AG09319 (cell line): ENCODE results near the gene SLC11A1.

Source experiments
- DNase-seq: peaks from one replicate; pipeline ENCODE4 v3.0.0-alpha.2; 2010; ENCODE audit warnings: low read depth; ENCODE audit errors: extremely low read depth
- CTCF ChIP-seq: IDR thresholded peaks from 2 replicates; pipeline ENCODE4 v1.5.1; 2011; ENCODE audit warnings: low read depth, mild to moderate bottlenecking, inconsistent platforms, low read length, moderate library complexity

The SLC11A1 gene, protein sequence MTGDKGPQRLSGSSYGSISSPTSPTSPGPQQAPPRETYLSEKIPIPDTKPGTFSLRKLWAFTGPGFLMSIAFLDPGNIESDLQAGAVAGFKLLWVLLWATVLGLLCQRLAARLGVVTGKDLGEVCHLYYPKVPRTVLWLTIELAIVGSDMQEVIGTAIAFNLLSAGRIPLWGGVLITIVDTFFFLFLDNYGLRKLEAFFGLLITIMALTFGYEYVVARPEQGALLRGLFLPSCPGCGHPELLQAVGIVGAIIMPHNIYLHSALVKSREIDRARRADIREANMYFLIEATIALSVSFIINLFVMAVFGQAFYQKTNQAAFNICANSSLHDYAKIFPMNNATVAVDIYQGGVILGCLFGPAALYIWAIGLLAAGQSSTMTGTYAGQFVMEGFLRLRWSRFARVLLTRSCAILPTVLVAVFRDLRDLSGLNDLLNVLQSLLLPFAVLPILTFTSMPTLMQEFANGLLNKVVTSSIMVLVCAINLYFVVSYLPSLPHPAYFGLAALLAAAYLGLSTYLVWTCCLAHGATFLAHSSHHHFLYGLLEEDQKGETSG

GRCh38 chr2:218381916-218382366 is at the start of gene SLC11A1:
TSS of gene SLC11A1 (plus strand) at chr2:218382273. CDS start at chr2:218382369, 96 bp downstream.
- no peak for TF ChIP-seq CTCF

GRCh38 chr2:218332288-218332687 is 49.8 kb upstream of the SLC11A1 start:
- DNase-seq = no peak
- TF ChIP-seq CTCF = no peak

More at GRCh38 chr2:218381916-218382366, at the start of gene SLC11A1:
- DNase-seq = no peak

GRCh38 chr2:218332920-218333645 is 49.0 kb upstream of the SLC11A1 start:
- DNase-seq = no peak
- TF ChIP-seq CTCF = no peak

DNA sequence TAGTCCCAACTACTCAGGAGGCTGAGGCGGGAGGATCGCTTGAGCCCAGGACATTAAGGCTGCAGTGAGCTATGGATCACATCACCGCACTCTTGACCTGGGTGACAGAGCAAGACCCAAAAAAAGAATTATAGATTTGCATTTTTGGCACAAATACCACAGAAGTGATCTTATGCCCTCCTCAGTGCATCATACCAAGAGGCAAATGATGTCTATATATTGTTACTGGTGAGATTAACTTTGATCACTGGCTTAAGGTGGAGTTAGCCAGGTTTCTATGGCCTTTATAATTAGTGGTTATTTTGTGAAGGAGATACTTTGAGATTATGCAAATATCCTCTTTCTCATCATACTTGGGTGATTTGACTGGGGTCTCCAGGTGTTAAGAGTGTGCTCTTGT is 47.5 kb upstream of the SLC11A1 start:
- TF ChIP-seq CTCF = no peak
- no peak for DNase-seq

DNA sequence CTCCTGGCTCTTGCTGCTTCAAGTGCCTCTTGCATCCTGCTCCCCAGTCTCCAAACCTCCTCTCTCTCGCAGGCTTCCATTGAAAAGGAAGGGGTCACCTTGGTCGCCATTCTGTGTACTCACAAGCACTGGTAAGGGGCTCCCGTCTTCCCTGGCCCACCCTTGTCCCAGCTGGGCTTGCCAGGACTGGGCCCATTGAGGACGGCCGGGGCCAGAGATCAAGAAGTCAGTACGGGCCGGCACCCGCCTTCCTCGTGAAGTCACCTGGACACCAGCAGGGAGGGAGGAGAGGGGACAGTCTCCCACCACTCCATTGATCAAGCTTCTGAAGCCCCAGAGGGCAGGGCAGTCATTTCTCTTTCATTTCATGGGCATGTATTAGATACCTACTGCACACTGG is 41.4 kb upstream of the SLC11A1 start:
- DNase-seq = no peak
- no peak for TF ChIP-seq CTCF

DNA sequence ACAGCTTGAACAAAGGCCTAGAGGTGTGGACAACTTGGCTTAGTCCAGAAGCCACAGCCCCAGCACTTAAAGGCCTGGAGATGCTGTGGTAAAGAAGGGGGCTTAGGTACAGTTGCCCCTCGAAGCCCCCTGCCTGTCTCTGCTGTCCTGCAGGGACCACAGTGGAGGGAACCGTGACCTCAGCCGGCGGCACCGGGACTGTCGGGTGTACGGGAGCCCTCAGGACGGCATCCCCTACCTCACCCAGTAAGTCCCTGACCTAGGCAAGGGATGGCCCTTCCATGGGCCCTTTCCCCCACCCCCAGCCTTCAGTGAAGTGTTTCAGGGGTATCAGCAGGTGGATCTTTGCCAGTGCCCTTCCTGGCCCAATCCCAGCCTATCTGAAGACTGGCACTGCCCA is 40.7 kb upstream of the SLC11A1 start:
- TF ChIP-seq CTCF = no peak
- no peak for DNase-seq

- no peak for TF ChIP-seq CTCF
- no peak for DNase-seq
These were observed 39.2 kb upstream of the SLC11A1 start for GRCh38 chr2:218342837-218343236.
